HG03196 (cell line): ENCODE results near the gene PAGE2.
"Not testable (repeated sequence)": the region's sequence is repeated elsewhere in the genome, so short reads cannot be mapped to it uniquely, and the experiment has no call there.

Experiments
- ATAC-seq: cut with Tn5 transposase; IDR thresholded peaks from one replicate; pipeline ENCODE4 v1.9.1; 2021; ENCODE audit not compliant: unreplicated experiment

The PAGE2 gene

DNA sequence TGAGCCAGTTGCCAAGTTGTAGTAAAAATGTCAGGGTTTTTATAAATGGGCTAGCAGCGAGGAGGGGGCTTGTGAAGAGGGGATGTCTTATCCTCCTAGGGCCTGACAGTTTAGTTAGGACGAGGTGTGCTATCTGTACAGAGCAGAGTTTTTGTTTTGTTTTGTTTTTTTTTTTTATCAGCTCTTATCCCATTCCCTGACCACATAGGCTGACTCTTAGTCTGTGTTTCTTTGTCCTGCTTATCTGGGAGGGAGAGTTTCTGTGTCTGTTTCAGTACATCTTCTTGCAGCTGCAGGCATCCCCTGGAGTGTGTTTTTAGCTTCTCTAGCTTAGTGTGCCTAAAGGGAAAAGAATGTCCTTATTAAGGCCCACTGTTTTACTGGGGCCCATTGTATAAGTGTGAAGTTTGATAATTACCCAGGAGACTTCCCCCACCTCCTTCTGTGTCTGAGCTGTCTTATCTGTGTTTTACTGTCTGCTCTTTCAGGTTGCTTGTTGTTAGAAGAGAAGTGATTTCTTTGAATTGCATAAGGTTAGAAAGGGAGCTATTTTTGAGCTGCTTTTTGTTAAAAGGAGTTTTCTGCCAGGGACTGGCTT is 32.0 kb downstream of the PAGE2 start:
- ATAC-seq: no peak

DNA sequence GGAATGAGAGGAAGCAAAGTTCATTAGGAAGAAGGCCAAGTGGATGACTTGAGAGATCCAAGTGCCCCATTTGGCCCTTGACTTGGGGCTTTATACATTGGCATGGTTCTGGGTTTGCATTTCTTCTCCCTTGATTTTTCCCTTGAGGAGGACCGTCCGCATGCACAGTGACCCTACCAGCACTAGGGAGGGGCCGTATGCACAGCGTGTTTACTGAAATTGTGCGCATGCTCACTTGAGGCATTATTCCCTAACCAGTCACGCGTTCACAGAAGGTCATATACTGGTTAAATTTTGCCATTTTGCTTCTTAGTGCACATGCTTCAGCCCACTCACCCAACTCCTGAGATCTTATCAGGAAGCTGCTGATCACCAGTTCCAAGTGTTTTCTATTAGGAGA is 35.1 kb downstream of the PAGE2 start:
- no peak for ATAC-seq

DNA sequence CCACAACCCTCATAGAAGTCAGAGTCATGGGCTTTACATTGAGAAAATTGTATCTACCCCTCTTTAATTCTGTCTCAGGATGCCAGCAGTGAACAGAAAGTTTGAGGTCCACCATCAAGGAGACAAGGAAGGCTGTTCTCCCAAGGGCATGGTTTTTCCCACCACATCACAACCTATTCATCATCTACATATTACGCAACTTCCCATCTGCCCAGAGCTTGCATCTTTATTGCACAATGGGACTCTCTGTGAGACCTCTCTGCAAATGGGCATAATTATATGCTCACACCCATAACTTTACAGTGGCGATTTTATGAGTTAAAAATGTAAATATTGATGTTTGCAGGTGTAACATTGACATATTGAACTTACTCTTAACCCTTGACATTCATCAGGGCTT is 38.9 kb downstream of the PAGE2 start:
- no peak for ATAC-seq

DNA sequence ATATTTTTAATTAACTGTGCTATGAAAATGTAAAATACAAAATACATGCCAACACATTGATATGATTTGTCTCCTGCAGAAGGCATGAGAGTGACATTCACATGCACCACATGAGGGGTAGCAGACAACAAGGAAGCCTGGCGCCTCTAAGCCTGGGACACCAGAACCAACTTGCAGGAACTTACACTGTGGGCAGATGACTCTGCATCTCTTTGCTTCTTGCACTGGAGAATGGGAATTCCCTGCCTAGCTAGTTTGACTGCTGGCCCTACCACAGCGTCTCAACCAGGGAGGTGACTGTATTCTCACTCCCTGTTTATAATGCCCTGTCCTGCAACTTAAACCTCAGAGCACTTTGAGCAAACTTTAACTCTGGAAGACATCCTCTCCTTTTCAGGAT is 40.5 kb downstream of the PAGE2 start:
- no peak for ATAC-seq

DNA sequence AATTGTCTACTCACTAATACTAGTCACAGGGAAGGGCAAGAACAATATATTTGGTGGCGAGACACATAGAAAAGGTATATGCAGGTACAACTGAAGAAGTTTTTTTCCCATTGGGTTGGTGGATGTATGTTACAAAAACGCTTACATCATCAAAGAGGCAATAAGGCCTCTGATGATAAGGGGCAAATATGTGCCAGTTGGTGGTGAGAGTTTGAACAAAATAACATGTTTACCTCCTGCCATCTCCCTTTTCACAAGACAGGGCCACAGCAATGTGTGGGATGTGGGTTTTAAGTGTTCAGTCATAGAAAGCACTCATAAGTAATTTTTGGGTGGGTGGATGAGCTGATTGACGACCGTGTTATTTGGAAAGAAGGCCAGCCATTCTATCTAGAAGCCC is 41.7 kb downstream of the PAGE2 start:
- no peak for ATAC-seq

DNA sequence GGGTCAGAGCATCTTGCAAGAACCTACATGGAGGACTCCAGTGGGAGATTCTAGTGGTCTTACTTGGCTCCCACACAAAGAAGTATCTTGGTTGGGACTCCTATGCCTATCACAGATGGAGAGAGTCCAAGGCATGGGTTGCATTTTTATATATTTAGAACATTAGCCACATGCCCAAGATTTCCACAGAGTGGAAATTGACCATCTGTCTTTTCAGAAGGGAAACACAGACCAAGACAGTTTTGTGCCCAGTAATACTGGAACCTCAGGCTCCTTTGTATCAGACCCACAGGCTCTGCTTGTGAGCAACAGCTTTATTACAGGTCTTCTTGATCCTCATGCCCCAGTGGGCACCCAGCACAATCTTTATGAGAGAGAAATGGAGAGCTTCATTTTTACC is 43.6 kb downstream of the PAGE2 start:
- ATAC-seq: no peak

DNA sequence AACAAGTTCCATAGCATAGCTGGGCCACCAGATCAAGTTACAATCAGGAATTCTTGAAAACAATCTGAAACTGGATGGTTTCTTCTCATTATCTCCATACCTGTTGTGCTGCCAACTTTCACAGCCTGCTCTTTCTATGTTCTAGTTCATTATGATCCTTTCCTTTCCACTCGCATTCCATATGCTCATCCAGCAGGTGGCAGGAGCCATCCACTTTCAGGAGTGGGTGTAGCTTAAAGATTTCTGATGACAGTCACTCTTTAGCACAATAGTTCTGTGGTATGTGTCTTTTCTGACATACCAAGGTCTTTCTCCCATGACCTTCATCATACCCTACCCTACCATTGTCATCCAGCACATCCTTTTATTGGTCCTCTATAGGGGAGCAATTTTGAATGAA is 46.4 kb downstream of the PAGE2 start:
- no peak for ATAC-seq

DNA sequence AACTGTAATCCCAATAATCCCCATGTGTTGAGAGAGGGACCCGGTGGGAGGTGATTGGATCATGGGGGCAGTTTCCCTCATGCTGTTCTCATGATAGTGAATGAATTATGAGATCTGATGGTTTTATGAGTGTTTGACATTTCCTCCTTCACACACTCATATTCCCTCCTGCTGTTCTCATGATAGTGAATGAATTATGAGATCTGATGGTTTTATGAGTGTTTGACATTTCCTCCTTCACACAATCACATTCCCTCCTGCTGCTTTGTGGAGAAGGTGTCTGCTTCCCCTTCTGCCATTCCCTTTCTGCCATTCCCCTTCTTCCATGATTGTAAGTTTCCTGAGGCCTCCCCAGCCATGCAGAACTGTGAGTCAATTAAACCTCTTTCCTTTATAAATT is 52.0 kb downstream of the PAGE2 start:
- not testable (repeated sequence) for ATAC-seq
